H1 (cell line): ENCODE measurements around the gene ABHD16B. TPM values are rescaled to one million over a fixed set of nuclear protein-coding genes. Genes with fewer than 3 reads are reported as not detected.

Experiments used
- BCL11A ChIP-seq, 2 experiments: IDR thresholded peaks; one replicate each; pipeline ENCODE4 v1.6.1; 2011; ENCODE audit warnings: low read depth in 2 of 2, low read length in 2 of 2, mild to moderate bottlenecking in 2 of 2
- JUND ChIP-seq: IDR thresholded peaks from 2 replicates; pipeline ENCODE4 v1.6.1; 2011; ENCODE audit warnings: mild to moderate bottlenecking, improper control_type of control experiment, low read length
- KDM4A ChIP-seq: IDR thresholded peaks from one replicate; pipeline ENCODE4 v1.7.1; 2012; ENCODE audit warnings: low read depth, mild to moderate bottlenecking, moderate library complexity, low read length, inconsistent platforms; ENCODE audit not compliant: severe bottlenecking
- PHF8 ChIP-seq: fragments of 200-600 bp; sonication (generic); conservative IDR thresholded peaks from 2 replicates; pipeline ENCODE4 v1.7.1; 2012; ENCODE audit warnings: low read depth, mild to moderate bottlenecking, inconsistent platforms, low read length, moderate library complexity
- SIN3A ChIP-seq, 2 experiments: IDR thresholded peaks in 1 of 2; conservative IDR thresholded peaks in 1 of 2; 2 replicates each; pipeline ENCODE4 v1.6.1; 2011 to 2012; ENCODE audit warnings: low read length in 2 of 2, improper control_type of control experiment in 1 of 2, low read depth in 1 of 2, mild to moderate bottlenecking in 1 of 2
- SIX5 ChIP-seq: IDR thresholded peaks from 2 replicates; pipeline ENCODE4 v1.6.1; 2011; ENCODE audit warnings: mild to moderate bottlenecking, low read depth, low read length
- SP4 ChIP-seq: IDR thresholded peaks from 2 replicates; pipeline ENCODE4 v1.6.1; 2012; ENCODE audit warnings: low read length, inconsistent platforms
- polyA plus RNA-seq, 7 experiments: library from polyadenylated mRNA; depleted of rRNA in 3 of 7; stranded (reverse) in 5 of 7; unstranded in 2 of 7; fragments of >200 nt in 5 of 7; fragments of 200-250 nt in 2 of 7; gene quantifications; 1 replicate in 5 of 7; 2 replicates in 1 of 7; 4 replicates in 1 of 7; pipeline versions ENCODE4 v1.2.1 to v1.2.3, GENCODE V29; 2011 to 2013; ENCODE audit warnings: missing spikeins in 2 of 7, mixed read lengths in 2 of 7
- total RNA-seq: library from RNA; stranded (reverse); fragmentation: NEBNext Ultra II Directional; extraction: Animal tissue kit (Norgen Biotek cat#: 25700); gene quantifications from 2 replicates; pipeline ENCODE4 v1.2.1, GENCODE V29; 2021
- TF ChIP-seq, protein P1 (sequence below): fragments of 300-600 bp; sonication (generic); IDR thresholded peaks from 2 replicates; pipeline ENCODE4 v1.7.1; 2012; ENCODE audit warnings: low read length, moderate library complexity, mild to moderate bottlenecking, inconsistent platforms; ENCODE audit not compliant: insufficient replicate concordance
- TF ChIP-seq, protein P2 (sequence below): IDR thresholded peaks from 2 replicates; pipeline ENCODE4 v1.6.1; 2011; ENCODE audit warnings: low read length, improper control_type of control experiment

The ABHD16B gene
- total and polyA plus RNA-seq, 2 of the 8 experiments (the other 6 are each of a cell fraction or from before 2014, with no cell fraction given), result not detected

DNA sequence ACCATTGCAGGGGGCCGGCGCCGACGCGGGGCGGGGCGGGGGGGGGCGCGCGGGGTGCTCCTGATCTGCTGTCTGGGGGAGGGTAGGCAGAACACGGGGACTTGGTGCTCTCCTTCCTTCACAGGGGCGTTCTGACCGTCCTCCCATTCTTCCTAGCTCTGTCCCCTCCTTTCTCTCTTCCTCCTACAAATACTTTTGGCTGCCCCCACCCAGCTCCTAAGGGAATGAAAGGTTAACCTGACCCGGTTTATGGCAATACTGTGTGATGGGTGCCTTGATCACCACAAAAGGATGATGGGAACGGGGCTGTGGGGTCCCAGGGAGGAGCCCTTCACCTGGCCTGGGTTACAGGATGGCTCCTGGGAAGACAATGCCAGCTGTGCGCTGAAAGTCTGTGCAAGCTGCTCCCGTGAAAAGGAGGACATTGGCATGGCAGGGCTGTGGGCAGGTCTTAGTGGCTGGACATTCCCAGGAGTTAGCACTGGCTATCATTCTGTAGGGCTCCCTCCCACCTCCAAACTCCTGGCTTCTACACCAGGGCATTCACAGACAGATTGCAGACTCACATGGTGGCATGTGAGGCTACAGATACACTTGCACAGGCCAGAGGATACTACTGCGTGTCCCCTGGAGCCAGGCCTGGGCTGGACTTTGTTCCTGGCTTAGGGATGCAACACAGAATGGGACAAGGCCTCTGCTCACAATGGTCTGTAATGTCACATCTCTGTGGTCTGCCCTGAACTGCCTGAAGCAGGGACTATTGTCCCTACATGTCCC, 1.9 kb downstream of the ABHD16B start (continued):
- TF ChIP-seq, protein P1, sequence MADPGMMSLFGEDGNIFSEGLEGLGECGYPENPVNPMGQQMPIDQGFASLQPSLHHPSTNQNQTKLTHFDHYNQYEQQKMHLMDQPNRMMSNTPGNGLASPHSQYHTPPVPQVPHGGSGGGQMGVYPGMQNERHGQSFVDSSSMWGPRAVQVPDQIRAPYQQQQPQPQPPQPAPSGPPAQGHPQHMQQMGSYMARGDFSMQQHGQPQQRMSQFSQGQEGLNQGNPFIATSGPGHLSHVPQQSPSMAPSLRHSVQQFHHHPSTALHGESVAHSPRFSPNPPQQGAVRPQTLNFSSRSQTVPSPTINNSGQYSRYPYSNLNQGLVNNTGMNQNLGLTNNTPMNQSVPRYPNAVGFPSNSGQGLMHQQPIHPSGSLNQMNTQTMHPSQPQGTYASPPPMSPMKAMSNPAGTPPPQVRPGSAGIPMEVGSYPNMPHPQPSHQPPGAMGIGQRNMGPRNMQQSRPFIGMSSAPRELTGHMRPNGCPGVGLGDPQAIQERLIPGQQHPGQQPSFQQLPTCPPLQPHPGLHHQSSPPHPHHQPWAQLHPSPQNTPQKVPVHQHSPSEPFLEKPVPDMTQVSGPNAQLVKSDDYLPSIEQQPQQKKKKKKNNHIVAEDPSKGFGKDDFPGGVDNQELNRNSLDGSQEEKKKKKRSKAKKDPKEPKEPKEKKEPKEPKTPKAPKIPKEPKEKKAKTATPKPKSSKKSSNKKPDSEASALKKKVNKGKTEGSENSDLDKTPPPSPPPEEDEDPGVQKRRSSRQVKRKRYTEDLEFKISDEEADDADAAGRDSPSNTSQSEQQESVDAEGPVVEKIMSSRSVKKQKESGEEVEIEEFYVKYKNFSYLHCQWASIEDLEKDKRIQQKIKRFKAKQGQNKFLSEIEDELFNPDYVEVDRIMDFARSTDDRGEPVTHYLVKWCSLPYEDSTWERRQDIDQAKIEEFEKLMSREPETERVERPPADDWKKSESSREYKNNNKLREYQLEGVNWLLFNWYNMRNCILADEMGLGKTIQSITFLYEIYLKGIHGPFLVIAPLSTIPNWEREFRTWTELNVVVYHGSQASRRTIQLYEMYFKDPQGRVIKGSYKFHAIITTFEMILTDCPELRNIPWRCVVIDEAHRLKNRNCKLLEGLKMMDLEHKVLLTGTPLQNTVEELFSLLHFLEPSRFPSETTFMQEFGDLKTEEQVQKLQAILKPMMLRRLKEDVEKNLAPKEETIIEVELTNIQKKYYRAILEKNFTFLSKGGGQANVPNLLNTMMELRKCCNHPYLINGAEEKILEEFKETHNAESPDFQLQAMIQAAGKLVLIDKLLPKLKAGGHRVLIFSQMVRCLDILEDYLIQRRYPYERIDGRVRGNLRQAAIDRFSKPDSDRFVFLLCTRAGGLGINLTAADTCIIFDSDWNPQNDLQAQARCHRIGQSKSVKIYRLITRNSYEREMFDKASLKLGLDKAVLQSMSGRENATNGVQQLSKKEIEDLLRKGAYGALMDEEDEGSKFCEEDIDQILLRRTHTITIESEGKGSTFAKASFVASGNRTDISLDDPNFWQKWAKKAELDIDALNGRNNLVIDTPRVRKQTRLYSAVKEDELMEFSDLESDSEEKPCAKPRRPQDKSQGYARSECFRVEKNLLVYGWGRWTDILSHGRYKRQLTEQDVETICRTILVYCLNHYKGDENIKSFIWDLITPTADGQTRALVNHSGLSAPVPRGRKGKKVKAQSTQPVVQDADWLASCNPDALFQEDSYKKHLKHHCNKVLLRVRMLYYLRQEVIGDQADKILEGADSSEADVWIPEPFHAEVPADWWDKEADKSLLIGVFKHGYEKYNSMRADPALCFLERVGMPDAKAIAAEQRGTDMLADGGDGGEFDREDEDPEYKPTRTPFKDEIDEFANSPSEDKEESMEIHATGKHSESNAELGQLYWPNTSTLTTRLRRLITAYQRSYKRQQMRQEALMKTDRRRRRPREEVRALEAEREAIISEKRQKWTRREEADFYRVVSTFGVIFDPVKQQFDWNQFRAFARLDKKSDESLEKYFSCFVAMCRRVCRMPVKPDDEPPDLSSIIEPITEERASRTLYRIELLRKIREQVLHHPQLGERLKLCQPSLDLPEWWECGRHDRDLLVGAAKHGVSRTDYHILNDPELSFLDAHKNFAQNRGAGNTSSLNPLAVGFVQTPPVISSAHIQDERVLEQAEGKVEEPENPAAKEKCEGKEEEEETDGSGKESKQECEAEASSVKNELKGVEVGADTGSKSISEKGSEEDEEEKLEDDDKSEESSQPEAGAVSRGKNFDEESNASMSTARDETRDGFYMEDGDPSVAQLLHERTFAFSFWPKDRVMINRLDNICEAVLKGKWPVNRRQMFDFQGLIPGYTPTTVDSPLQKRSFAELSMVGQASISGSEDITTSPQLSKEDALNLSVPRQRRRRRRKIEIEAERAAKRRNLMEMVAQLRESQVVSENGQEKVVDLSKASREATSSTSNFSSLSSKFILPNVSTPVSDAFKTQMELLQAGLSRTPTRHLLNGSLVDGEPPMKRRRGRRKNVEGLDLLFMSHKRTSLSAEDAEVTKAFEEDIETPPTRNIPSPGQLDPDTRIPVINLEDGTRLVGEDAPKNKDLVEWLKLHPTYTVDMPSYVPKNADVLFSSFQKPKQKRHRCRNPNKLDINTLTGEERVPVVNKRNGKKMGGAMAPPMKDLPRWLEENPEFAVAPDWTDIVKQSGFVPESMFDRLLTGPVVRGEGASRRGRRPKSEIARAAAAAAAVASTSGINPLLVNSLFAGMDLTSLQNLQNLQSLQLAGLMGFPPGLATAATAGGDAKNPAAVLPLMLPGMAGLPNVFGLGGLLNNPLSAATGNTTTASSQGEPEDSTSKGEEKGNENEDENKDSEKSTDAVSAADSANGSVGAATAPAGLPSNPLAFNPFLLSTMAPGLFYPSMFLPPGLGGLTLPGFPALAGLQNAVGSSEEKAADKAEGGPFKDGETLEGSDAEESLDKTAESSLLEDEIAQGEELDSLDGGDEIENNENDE, result no peak
- TF ChIP-seq BCL11A (IDR thresholded peaks at IDR 0.05; ENCODE audit: low read depth in 2 of 2, low read length in 2 of 2), result no peak
- TF ChIP-seq SIX5, result no peak
- TF ChIP-seq KDM4A, result no peak
- TF ChIP-seq, protein P2, sequence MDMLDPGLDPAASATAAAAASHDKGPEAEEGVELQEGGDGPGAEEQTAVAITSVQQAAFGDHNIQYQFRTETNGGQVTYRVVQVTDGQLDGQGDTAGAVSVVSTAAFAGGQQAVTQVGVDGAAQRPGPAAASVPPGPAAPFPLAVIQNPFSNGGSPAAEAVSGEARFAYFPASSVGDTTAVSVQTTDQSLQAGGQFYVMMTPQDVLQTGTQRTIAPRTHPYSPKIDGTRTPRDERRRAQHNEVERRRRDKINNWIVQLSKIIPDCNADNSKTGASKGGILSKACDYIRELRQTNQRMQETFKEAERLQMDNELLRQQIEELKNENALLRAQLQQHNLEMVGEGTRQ, result no peak
- TF ChIP-seq PHF8, result no peak
- TF ChIP-seq SP4, result no peak
- no peak for TF ChIP-seq SIN3A (conservative IDR thresholded peaks at IDR 0.05 in 1 of 2, IDR thresholded peaks at IDR 0.05 in 1 of 2; ENCODE audit: low read depth in 1 of 2, low read length in 2 of 2)
- TF ChIP-seq JUND, result no peak
